GM19238 (cell line): ENCODE measurements around the gene AHI1.
"Not testable (repeated sequence)": the region's sequence is repeated elsewhere in the genome, so short reads cannot be mapped to it uniquely, and the experiment has no call there.

ENCODE experiments used
- DNase-seq: peaks from one replicate; pipeline ENCODE4 v3.0.0; 2011; ENCODE audit warnings: low spot score; ENCODE audit not compliant: insufficient read length

AHI1 gene

GRCh38 chr6:135268263-135268662 lies 229.3 kb downstream of the AHI1 start:
- no peak for DNase-seq

- no peak for DNase-seq
Measured at GRCh38 chr6:135267085-135267484, 230.5 kb downstream of the AHI1 start.

GRCh38 chr6:135266675-135267074 lies 230.9 kb downstream of the AHI1 start:
- DNase-seq = no peak

GRCh38 chr6:135265278-135265677 lies 232.3 kb downstream of the AHI1 start:
- DNase-seq = no peak

- no peak for DNase-seq
Measured at GRCh38 chr6:135261872-135262725, 235.4 kb downstream of the AHI1 start.

- DNase-seq = no peak
Measured at GRCh38 chr6:135260612-135261011, 236.9 kb downstream of the AHI1 start.

- no peak for DNase-seq
Measured at GRCh38 chr6:135258970-135259369, 238.6 kb downstream of the AHI1 start.

GRCh38 chr6:135257631-135258405 lies 239.7 kb downstream of the AHI1 start:
- DNase-seq = no peak

GRCh38 chr6:135256866-135257265 lies 240.7 kb downstream of the AHI1 start:
- no peak for DNase-seq

GRCh38 chr6:135254471-135254870 lies 243.1 kb downstream of the AHI1 start:
- no peak for DNase-seq

GRCh38 chr6:135251498-135252441 lies 245.8 kb downstream of the AHI1 start:
- DNase-seq = no peak

- DNase-seq = no peak
Measured at GRCh38 chr6:135250751-135251497, 246.6 kb downstream of the AHI1 start.

GRCh38 chr6:135250234-135250633 lies 247.3 kb downstream of the AHI1 start:
- DNase-seq = no peak

- not testable (repeated sequence) for DNase-seq
Measured at GRCh38 chr6:135246412-135247012, 251.0 kb downstream of the AHI1 start.

- no peak for DNase-seq
Measured at GRCh38 chr6:135244805-135245204, 252.7 kb downstream of the AHI1 start.

GRCh38 chr6:135243871-135244796 lies 253.4 kb downstream of the AHI1 start:
- DNase-seq = no peak

- DNase-seq = no peak
Measured at GRCh38 chr6:135240711-135241110, 256.8 kb downstream of the AHI1 start.

- DNase-seq = no peak
Measured at GRCh38 chr6:135236732-135237131, 260.8 kb downstream of the AHI1 start.

- DNase-seq = no peak
Measured at GRCh38 chr6:135236319-135236718, 261.2 kb downstream of the AHI1 start.
